Upper lobe of right lung (tissue), 1 donor: Measurements from ENCODE around the gene COBL. TPM values are rescaled to one million over a fixed set of nuclear protein-coding genes. Genes with fewer than 3 reads are reported as not detected.
"Not testable (repeated sequence)": the region's sequence is repeated elsewhere in the genome, so short reads cannot be mapped to it uniquely, and the experiment has no call there.

Source experiments
- ATAC-seq: fragments of 200-7000 bp; cut with Tn5 transposase; one replicate; pipeline ENCODE4 v1.9.1; 2020; ENCODE audit warnings: mild to moderate bottlenecking, moderate library complexity
- DNase-seq: peaks from one replicate; pipeline ENCODE4 v3.0.0-alpha.2; 2020
- H3K27ac ChIP-seq: fragments of 200-600 bp; one replicate; pipeline ENCODE4 v1.8.0; 2022
- H3K27me3 ChIP-seq: fragments of 200-600 bp; one replicate; pipeline ENCODE4 v1.8.0; 2022; ENCODE audit warnings: mild to moderate bottlenecking
- H3K36me3 ChIP-seq: fragments of 200-600 bp; one replicate; pipeline ENCODE4 v1.8.0; 2022
- H3K4me1 ChIP-seq: fragments of 200-600 bp; one replicate; pipeline ENCODE4 v1.8.0; 2022
- H3K4me3 ChIP-seq: fragments of 200-600 bp; one replicate; pipeline ENCODE4 v1.8.0; 2022; ENCODE audit warnings: mild to moderate bottlenecking
- H3K9me3 ChIP-seq: fragments of 200-600 bp; one replicate; pipeline ENCODE4 v1.8.0; 2022
- intact Hi-C: fragments of 100-400 bp; cut with DNase I; formaldehyde crosslinking; loops from one replicate; pipeline ENCODE4 v1.11.0; 2022
- total RNA-seq: library from RNA; stranded (reverse); fragmentation: NEBNext Ultra II Directional; extraction: Animal tissue kit (Norgen Biotek cat#: 25700); gene quantifications from one replicate; pipeline ENCODE4 v1.2.1, GENCODE V29; 2021
- TF ChIP-seq, protein P1 (sequence below): fragments of 200-600 bp; IDR thresholded peaks from one replicate; pipeline ENCODE4 v1.8.0; 2022; ENCODE audit warnings: antibody characterized with exemption
- donor health status: DM: no; HTN: yes; CAD: no; lungs with severe emphysema.

The COBL gene
- total RNA-seq, 1 donor from 2014 or later: 29.2 TPM

DNA sequence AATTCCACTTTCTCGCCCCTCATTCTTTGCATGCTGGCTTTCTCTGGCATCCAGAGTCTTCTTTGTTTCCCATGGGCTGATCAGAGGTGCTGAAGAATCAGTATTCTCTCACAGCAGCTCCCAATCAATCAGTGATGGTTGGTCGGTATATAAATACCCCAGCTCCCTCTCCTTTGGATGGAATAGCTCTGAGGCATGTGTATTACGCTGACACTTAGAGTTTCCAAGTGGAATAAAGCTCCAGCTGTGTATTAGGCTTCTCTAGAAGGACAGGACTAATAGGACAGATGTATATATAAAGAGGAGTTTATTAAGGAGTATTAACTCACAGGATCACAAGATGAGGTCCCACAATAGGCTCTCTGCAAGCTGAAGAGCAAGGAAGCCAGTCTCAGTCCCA is 315.7 kb downstream of the COBL start:
- no peaks in the 10 kb centered on the region for H3K4me1 ChIP-seq
- ATAC-seq (no peak), DNase-seq (no peak)
- H3K4me3 ChIP-seq: no peak overlapping the region
- intact Hi-C loops: no loop called here
- TF ChIP-seq, protein P1, sequence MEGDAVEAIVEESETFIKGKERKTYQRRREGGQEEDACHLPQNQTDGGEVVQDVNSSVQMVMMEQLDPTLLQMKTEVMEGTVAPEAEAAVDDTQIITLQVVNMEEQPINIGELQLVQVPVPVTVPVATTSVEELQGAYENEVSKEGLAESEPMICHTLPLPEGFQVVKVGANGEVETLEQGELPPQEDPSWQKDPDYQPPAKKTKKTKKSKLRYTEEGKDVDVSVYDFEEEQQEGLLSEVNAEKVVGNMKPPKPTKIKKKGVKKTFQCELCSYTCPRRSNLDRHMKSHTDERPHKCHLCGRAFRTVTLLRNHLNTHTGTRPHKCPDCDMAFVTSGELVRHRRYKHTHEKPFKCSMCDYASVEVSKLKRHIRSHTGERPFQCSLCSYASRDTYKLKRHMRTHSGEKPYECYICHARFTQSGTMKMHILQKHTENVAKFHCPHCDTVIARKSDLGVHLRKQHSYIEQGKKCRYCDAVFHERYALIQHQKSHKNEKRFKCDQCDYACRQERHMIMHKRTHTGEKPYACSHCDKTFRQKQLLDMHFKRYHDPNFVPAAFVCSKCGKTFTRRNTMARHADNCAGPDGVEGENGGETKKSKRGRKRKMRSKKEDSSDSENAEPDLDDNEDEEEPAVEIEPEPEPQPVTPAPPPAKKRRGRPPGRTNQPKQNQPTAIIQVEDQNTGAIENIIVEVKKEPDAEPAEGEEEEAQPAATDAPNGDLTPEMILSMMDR: no peak
- no peaks in the 10 kb centered on the region for H3K36me3 ChIP-seq
- H3K9me3 ChIP-seq: no peaks in the 10 kb centered on the region
- no peaks in the 10 kb centered on the region for H3K27me3 ChIP-seq
- no peak overlapping the region for H3K27ac ChIP-seq

DNA sequence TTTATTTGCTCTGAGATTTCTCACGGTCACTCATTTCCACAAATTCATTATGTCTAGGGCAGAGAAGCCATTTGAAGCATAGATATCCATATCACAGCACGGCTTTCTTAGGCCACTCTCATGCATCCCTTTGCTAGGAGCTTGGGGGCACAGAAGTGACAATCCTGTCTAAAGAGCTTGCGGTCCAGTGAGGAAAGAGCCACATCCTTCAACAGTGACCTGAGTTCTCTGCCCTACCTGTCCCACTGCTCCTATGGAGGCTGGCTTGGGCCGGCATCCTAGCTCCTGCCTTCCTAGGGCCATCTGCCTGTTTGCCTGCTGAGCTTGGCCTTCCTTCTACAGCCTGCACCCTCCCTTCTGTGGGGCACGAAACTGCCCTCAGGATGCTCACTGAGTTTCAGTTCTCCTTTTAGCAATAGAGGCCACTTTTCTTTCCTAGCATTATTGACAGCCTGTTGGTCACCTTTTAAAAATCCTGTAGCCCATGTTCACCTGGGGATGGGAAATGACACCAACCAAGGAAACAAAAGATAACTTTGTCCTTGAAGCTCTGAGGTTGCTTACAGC is 321.8 kb downstream of the COBL start:
- Histone ChIP-seq H3K27me3 (no peaks in the 10 kb centered on the region), H3K4me3 (no peak overlapping the region), H3K27ac (no peak overlapping the region), H3K9me3 (no peaks in the 10 kb centered on the region), H3K4me1 (no peaks in the 10 kb centered on the region), H3K36me3 (no peaks in the 10 kb centered on the region)
- intact Hi-C loops: no loop called here
- no peak for DNase-seq
- ATAC-seq: no peak
- TF ChIP-seq, protein P1: no peak

DNA sequence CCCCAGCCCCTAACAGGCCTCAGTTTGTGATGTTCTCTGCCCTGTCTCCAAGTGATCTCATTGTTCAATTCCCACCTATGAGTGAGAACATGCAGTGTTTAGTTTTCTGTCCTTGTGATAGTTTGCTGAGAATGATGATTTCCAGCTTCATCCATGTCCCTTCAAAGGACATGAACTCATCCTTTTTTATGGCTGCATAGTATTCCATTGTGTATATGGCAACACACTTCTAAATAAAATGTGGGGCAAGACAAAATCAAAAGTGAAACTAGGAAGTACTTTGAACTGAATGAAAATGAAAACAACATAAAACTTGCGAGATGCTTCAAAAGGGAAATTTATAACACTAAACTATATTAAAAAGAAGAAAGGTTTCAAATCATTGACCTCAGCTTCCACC is 326.4 kb downstream of the COBL start:
- H3K27ac ChIP-seq, intact Hi-C loops, H3K27me3 ChIP-seq, H3K36me3 ChIP-seq, H3K4me1 ChIP-seq, ATAC-seq, H3K9me3 ChIP-seq, DNase-seq, H3K4me3 ChIP-seq: not testable (repeated sequence)

DNA sequence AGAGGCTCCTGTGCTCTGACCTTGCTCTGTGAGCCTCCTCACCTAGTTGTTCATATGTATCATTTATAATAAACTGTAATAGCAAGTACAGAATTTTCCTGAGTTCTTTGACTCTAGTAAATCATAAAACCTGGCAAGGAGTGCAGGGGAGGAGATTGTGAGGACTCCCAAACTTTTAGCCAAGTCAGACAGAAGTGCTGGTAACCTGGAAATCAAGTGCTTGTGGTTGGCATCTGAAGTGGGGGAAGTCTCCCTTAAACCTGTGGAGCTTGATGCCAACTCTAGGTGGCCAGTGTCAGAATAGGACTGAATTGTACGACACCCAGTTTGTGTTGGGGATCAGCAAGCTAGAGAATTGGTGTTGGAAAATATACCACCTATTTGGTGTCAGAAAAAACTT is 327.6 kb downstream of the COBL start:
- Histone ChIP-seq H3K4me1 (no peaks in the 10 kb centered on the region), H3K4me3 (no peak overlapping the region), H3K36me3 (no peaks in the 10 kb centered on the region), H3K9me3 (no peaks in the 10 kb centered on the region), H3K27ac (no peak overlapping the region), H3K27me3 (no peaks in the 10 kb centered on the region)
- TF ChIP-seq, protein P1: no peak
- intact Hi-C loops: no loop called here
- no peak for DNase-seq
- ATAC-seq: peak; percentile 72

DNA sequence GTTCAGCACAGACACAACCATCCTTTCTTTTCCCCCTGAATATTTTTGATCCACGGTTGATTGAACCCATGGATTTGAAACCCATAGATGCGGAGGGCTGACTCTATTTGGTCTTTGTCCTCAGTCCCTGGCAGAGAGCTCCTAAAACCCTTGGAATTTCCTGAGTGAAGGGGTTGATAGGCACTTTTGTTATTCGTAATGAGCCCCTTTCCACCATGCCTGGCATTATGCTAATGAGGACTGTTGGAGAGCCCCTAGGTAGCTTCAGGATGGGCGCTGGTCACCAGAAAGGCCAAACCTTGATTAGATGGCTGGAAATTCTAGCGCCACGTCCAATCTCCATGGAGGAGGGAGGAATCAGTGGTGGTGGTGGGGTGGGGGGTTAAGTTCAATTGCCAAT is 328.1 kb downstream of the COBL start:
- intact Hi-C loops: no loop called here
- TF ChIP-seq, protein P1: no peak
- Histone ChIP-seq H3K4me1 (no peaks in the 10 kb centered on the region), H3K27ac (no peak overlapping the region), H3K27me3 (no peaks in the 10 kb centered on the region), H3K9me3 (no peaks in the 10 kb centered on the region), H3K36me3 (no peaks in the 10 kb centered on the region), H3K4me3 (no peak overlapping the region)
- ATAC-seq: no peak
- no peak for DNase-seq

DNA sequence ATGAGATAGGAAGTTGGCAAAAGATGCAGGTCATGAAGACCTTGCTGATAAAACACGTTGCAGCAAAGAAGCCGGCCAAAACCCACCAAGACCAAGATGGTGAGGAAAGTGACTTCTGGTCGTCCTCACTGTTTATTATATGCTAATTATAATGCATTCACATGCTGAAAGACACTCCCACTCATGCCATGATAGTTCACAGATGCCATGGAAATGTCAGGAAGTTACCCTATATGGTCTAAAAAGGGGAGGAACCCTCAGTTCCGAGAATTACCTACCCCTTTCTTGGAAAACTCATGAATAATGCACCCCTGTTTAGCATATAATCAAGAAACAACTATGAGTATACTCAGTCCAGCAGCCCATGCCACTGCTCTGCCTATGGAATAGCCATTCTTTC is 331.5 kb downstream of the COBL start:
- Histone ChIP-seq H3K27me3 (no peaks in the 10 kb centered on the region), H3K36me3 (no peaks in the 10 kb centered on the region), H3K27ac (no peak overlapping the region), H3K9me3 (no peaks in the 10 kb centered on the region), H3K4me1 (no peaks in the 10 kb centered on the region), H3K4me3 (no peak overlapping the region)
- intact Hi-C loops: no loop called here
- TF ChIP-seq, protein P1: no peak
- no peak for ATAC-seq
- DNase-seq: no peak
